ENCODE data around the gene HNRNPL. TPM values are rescaled to one million over a fixed set of nuclear protein-coding genes. Genes with fewer than 3 reads are reported as not detected.
A peak's percentile ranks its signal among the peaks of the same experiment; 100 is the strongest.

Gene HNRNPL
- total RNA-seq, 1 donor from 2014 or later = 444 TPM

DNA sequence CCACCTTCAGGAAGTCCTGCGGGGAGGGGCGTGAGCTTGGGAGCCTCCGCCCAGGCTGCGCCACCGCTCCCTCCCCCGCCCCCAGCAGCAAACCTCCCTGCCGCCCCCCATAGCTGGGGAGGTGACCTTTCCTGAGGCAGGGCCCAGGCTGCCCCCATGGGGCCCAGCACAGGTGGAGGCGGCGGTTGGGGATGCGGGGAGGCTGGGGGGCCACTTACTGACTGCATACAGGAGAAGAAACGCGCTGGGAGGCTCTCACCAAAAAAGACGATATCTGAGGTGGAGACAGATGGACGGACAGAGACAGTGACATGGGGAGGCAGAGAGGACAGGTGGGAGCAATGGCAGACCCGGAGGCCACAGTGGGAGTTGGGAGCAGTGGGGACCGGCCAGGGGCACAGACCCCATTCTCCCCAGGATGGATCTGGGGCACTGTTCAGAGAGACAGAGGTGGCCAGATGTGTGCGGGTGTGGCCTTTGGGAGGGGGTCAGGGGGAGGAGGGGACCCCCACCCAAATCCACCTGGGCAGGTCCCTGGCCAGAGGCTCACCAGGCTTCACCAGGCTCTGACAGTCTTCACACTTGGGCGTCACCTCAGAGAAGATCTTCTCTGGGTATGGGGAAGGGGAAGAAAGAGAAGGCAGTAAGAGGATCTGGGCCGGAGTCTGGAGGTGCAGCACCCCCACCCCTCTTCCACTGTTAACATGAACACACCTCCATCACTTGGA lies 31.3 kb upstream of the HNRNPL start:
- H3K27me3 Mint-ChIP-seq = no peaks in the 10 kb centered on the region
- no peak for DNase-seq (ENCODE audit: low spot score, unreplicated experiment)
- H3K36me3 Mint-ChIP-seq (ENCODE audit: insufficient read depth) = peaks cover 1% of the 10 kb centered on the region
- H3K4me1 Mint-ChIP-seq (ENCODE audit: low read depth) = peaks cover 18% of the 10 kb centered on the region
- H3K4me3 Mint-ChIP-seq (ENCODE audit: low read depth) = no peak overlapping the region
- no peaks in the 10 kb centered on the region for H3K9me3 Mint-ChIP-seq (ENCODE audit: low read depth)
- TF ChIP-seq, protein P1, sequence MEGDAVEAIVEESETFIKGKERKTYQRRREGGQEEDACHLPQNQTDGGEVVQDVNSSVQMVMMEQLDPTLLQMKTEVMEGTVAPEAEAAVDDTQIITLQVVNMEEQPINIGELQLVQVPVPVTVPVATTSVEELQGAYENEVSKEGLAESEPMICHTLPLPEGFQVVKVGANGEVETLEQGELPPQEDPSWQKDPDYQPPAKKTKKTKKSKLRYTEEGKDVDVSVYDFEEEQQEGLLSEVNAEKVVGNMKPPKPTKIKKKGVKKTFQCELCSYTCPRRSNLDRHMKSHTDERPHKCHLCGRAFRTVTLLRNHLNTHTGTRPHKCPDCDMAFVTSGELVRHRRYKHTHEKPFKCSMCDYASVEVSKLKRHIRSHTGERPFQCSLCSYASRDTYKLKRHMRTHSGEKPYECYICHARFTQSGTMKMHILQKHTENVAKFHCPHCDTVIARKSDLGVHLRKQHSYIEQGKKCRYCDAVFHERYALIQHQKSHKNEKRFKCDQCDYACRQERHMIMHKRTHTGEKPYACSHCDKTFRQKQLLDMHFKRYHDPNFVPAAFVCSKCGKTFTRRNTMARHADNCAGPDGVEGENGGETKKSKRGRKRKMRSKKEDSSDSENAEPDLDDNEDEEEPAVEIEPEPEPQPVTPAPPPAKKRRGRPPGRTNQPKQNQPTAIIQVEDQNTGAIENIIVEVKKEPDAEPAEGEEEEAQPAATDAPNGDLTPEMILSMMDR (IDR thresholded peaks at IDR 0.05; ENCODE audit: unreplicated experiment) = no peak
- peak overlapping the region; percentile 74 for H3K27ac Mint-ChIP-seq

DNA sequence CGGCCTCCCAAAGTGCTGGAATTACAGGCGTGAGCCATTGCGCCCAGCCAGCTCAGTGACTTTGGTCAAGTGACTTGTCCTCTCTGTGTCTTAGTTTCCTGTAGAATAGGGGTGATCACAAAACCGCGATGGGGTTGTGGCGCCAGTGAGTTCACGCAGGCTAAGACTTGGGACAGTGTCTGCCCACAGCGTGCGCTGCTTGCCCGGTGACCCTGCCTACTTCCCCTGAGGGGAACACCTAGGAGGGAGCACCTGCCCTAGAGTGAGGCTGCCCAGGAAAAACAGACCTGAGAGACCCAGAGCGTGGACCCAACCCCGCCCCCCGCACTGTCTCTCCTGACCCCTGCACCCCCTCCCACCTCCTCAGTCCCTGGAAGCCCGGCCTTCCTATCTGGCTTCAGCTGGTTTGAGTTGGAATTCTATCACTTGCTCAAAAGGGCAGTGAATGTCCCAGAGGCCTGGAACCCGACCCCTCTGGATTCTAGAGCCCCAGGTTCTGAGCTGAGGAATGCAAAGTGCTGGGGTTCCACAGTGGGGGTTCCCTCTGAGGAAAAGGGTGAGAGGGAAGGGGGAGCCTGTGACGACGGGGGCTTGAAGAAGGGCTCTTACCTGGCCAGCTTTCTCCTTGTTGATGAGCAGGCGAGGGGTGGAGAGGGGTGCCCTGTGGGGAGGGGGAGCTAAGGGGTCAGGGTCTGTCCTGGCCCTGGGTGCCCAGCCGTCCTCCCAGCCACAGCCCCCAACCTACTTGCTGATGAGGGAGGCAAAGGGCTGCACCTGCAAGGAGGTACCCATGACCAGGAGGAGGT lies 30.5 kb upstream of the HNRNPL start:
- peaks cover 18% of the 10 kb centered on the region for H3K4me1 Mint-ChIP-seq (ENCODE audit: low read depth)
- no peak for DNase-seq (ENCODE audit: low spot score, unreplicated experiment)
- H3K27me3 Mint-ChIP-seq = no peaks in the 10 kb centered on the region
- H3K36me3 Mint-ChIP-seq (ENCODE audit: insufficient read depth) = peaks cover 1% of the 10 kb centered on the region
- TF ChIP-seq, protein P1 (IDR thresholded peaks at IDR 0.05; ENCODE audit: unreplicated experiment) = no peak
- H3K9me3 Mint-ChIP-seq (ENCODE audit: low read depth) = no peaks in the 10 kb centered on the region
- H3K4me3 Mint-ChIP-seq (ENCODE audit: low read depth) = no peak overlapping the region
- H3K27ac Mint-ChIP-seq = no peak overlapping the region

DNA sequence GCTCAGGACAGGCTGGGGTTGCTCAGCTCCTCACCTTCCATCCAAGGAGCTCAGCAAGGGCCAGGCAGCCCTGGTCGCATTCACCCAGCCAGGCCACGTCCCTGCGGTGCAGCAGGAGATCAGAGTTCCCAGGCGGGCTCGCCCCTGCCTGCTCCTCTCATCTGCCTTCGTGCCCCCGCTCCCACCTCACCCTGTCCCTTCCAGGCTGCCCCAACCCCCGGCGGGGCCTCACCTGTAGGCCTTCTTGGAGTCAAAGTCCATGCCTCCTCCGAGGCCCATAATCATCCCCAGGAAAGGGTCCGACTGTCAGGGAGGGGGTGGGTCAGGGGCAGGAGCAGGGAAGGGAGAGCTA lies 29.6 kb upstream of the HNRNPL start:
- H3K4me1 Mint-ChIP-seq (ENCODE audit: low read depth) = peaks cover 18% of the 10 kb centered on the region
- H3K27ac Mint-ChIP-seq = no peak overlapping the region
- no peak for DNase-seq (ENCODE audit: low spot score, unreplicated experiment)
- H3K36me3 Mint-ChIP-seq (ENCODE audit: insufficient read depth) = peaks cover 1% of the 10 kb centered on the region
- H3K27me3 Mint-ChIP-seq = no peaks in the 10 kb centered on the region
- H3K9me3 Mint-ChIP-seq (ENCODE audit: low read depth) = no peaks in the 10 kb centered on the region
- H3K4me3 Mint-ChIP-seq (ENCODE audit: low read depth) = no peak overlapping the region
- TF ChIP-seq, protein P1 (IDR thresholded peaks at IDR 0.05; ENCODE audit: unreplicated experiment) = no peak

DNA sequence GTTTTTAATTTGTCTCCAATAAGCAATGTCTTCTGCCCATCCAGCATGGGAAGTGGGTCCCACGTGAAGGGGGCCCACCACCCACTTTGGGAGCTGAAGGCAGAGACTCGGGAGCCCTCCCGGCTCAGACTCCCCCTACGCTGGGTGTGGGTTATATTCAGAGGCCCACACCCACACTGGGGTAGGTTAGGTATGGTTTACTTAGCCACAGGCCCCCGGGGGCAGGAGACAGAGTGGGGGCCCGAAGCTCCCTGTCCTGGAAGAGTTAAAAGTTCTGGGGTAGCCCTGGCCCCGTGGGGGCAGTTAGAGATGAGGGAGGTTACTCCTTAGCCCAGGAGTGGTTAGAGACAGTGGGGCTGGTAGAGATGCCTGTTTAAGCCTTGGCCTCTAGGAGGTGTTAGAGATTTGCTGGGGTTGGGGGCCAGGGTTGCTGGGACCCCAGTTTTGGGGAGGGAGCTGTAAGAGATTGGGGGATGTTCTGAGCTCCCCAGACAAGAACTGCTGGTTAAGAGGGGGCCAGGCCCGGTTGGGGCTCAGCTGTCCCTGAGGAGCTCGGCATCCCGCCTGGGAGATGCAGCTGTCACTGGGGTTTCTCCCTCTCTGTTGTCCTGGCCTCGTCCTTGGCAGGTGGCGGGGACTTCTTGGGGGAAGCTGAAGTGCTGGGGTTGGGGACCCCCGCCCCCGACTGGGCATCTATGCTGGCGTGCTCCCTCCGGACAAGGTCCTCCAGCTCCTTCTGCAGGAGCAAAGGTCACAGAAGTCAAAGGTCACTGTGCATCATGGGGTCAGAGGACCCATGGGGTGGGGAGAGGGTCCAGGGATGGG lies 29.0 kb upstream of the HNRNPL start:
- peak overlapping the region; percentile 29 for H3K27ac Mint-ChIP-seq
- H3K4me1 Mint-ChIP-seq (ENCODE audit: low read depth) = peaks cover 18% of the 10 kb centered on the region
- H3K9me3 Mint-ChIP-seq (ENCODE audit: low read depth) = no peaks in the 10 kb centered on the region
- H3K27me3 Mint-ChIP-seq = no peaks in the 10 kb centered on the region
- H3K4me3 Mint-ChIP-seq (ENCODE audit: low read depth) = no peak overlapping the region
- no peak for DNase-seq (ENCODE audit: low spot score, unreplicated experiment)
- peaks cover 1% of the 10 kb centered on the region for H3K36me3 Mint-ChIP-seq (ENCODE audit: insufficient read depth)
- TF ChIP-seq, protein P1 (IDR thresholded peaks at IDR 0.05; ENCODE audit: unreplicated experiment) = no peak

All from progenitor cell of endocrine pancreas (in vitro differentiated cells).